ENCODE measurements around the gene MTNR1A. TPM values are rescaled to one million over a fixed set of nuclear protein-coding genes. Genes with fewer than 3 reads are reported as not detected.

The MTNR1A gene
- total RNA-seq, 1 donor from 2014 or later, result not detected

GRCh38 chr4:186563761-186564160, 8.4 kb upstream of the MTNR1A start:
- peaks cover 2% of the 10 kb centered on the region for H3K4me1 Mint-ChIP-seq (ENCODE audit: unreplicated experiment)
- no peak overlapping the region for H3K27ac Mint-ChIP-seq (ENCODE audit: unreplicated experiment)
- DNase-seq (ENCODE audit: extremely low spot score, unreplicated experiment), result peak; percentile 59
- H3K4me3 Mint-ChIP-seq (ENCODE audit: unreplicated experiment), result no peak overlapping the region
- peaks cover 12% of the 10 kb centered on the region for H3K9me3 Mint-ChIP-seq (ENCODE audit: unreplicated experiment)
- no peaks in the 10 kb centered on the region for H3K27me3 Mint-ChIP-seq (ENCODE audit: unreplicated experiment)
- no peak for TF ChIP-seq CTCF (IDR thresholded peaks at IDR 0.05)
- no peaks in the 10 kb centered on the region for H3K36me3 Mint-ChIP-seq (ENCODE audit: unreplicated experiment)

GRCh38 chr4:186561748-186562147, 6.4 kb upstream of the MTNR1A start:
- no peaks in the 10 kb centered on the region for H3K27me3 Mint-ChIP-seq (ENCODE audit: unreplicated experiment)
- DNase-seq (ENCODE audit: extremely low spot score, unreplicated experiment), result no peak
- no peaks in the 10 kb centered on the region for H3K36me3 Mint-ChIP-seq (ENCODE audit: unreplicated experiment)
- H3K9me3 Mint-ChIP-seq (ENCODE audit: unreplicated experiment), result peaks cover 12% of the 10 kb centered on the region
- peaks cover 16% of the 10 kb centered on the region for H3K4me1 Mint-ChIP-seq (ENCODE audit: unreplicated experiment)
- no peak overlapping the region for H3K4me3 Mint-ChIP-seq (ENCODE audit: unreplicated experiment)
- no peak overlapping the region for H3K27ac Mint-ChIP-seq (ENCODE audit: unreplicated experiment)
- no peak for TF ChIP-seq CTCF (IDR thresholded peaks at IDR 0.05)

- Mint-ChIP-seq H3K27ac (ENCODE audit: unreplicated experiment) (no peak overlapping the region), H3K9me3 (ENCODE audit: unreplicated experiment) (peaks cover 12% of the 10 kb centered on the region), H3K36me3 (ENCODE audit: unreplicated experiment) (no peaks in the 10 kb centered on the region), H3K27me3 (ENCODE audit: unreplicated experiment) (peaks cover 3% of the 10 kb centered on the region), H3K4me1 (ENCODE audit: unreplicated experiment) (peaks cover 21% of the 10 kb centered on the region), H3K4me3 (ENCODE audit: unreplicated experiment) (no peak overlapping the region)
- no peak for DNase-seq (ENCODE audit: extremely low spot score, unreplicated experiment)
- TF ChIP-seq CTCF (IDR thresholded peaks at IDR 0.05), result no peak
Measured at GRCh38 chr4:186560647-186561046, 5.3 kb upstream of the MTNR1A start.

- no peak for DNase-seq (ENCODE audit: extremely low spot score, unreplicated experiment)
- Mint-ChIP-seq H3K36me3 (ENCODE audit: unreplicated experiment) (no peaks in the 10 kb centered on the region), H3K4me1 (ENCODE audit: unreplicated experiment) (peaks cover 28% of the 10 kb centered on the region), H3K4me3 (ENCODE audit: unreplicated experiment) (no peak overlapping the region), H3K9me3 (ENCODE audit: unreplicated experiment) (peaks cover 12% of the 10 kb centered on the region), H3K27me3 (ENCODE audit: unreplicated experiment) (peaks cover 26% of the 10 kb centered on the region), H3K27ac (ENCODE audit: unreplicated experiment) (no peak overlapping the region)
- no peak for TF ChIP-seq CTCF (IDR thresholded peaks at IDR 0.05)
Measured at GRCh38 chr4:186557486-186557885, 2.1 kb upstream of the MTNR1A start.

- no peak overlapping the region for H3K4me3 Mint-ChIP-seq (ENCODE audit: unreplicated experiment)
- DNase-seq (ENCODE audit: extremely low spot score, unreplicated experiment), result no peak
- peaks cover 28% of the 10 kb centered on the region for H3K4me1 Mint-ChIP-seq (ENCODE audit: unreplicated experiment)
- H3K27ac Mint-ChIP-seq (ENCODE audit: unreplicated experiment), result no peak overlapping the region
- H3K27me3 Mint-ChIP-seq (ENCODE audit: unreplicated experiment), result peaks cover 30% of the 10 kb centered on the region
- no peak for TF ChIP-seq CTCF (IDR thresholded peaks at IDR 0.05)
- no peaks in the 10 kb centered on the region for H3K36me3 Mint-ChIP-seq (ENCODE audit: unreplicated experiment)
- peaks cover 12% of the 10 kb centered on the region for H3K9me3 Mint-ChIP-seq (ENCODE audit: unreplicated experiment)
Measured at GRCh38 chr4:186557061-186557460, 1.7 kb upstream of the MTNR1A start.

Data from osteocyte (in vitro differentiated cells).